Measurements from ENCODE around the gene ARV1. TPM values are rescaled to one million over a fixed set of nuclear protein-coding genes. Genes with fewer than 3 reads are reported as not detected.

ARV1 gene
- total and polyA plus RNA-seq, 2 of the 13 experiments (the other 11 are each of a cell fraction or from before 2014, with no cell fraction given): 13.0 to 15.2 TPM

DNA sequence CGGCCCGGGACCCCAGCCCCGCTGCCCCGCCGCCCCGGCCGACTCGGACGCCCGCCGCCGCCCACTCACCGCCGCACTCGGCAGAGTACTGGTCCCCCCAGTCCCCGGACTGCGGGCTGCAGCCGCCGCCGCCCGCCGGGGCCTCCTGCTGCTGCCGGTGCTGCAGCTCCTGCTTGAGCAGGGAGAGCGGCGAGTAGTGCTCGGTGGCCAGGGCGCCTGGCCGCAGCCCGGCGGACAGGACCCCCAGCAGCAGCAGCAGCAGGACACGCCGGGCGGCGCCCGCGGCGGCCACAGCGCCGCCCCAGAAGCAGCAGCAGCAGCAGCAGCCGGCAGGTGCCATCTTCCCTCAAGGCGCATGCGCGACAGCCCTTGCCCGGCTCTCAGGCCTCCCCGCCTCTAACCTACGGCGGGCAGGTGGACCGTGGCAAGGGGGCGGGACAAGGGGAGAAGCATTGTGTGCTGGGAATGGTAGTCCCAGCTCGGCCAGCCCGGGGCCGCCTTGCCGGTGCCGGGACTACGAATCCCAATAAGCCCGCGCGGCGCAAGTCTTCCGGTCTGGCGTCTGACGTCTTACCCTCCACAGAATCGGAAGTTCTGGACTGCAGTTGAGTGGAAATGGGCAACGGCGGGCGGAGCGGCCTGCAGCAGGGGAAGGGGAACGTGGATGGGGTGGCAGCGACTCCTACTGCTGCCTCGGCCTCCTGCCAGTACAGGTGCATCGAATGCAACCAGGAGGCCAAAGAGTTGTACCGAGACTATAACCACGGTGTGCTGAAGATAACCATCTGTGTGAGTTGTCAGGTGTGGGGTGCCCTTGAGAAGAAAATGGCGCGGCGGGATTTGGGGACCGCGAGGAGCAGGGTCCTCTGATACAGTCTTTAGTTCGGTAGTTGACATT lies at the start of gene ARV1, which contains the start of gene TTC13 (continued):
- TF ChIP-seq SNAPC4 (CRISPR knock-in tag; IDR thresholded peaks at IDR 0.05): no peak
- TF ChIP-seq MLXIP (CRISPR knock-in tag; IDR thresholded peaks at IDR 0.05; ENCODE audit: borderline replicate concordance): no peak
- peak; percentile 53 for TF ChIP-seq MED1 (CRISPR knock-in tag; IDR thresholded peaks at IDR 0.05)
- TF ChIP-seq MEF2D (CRISPR knock-in tag; IDR thresholded peaks at IDR 0.05): peak; percentile 71
- no peak for TF ChIP-seq MAFG (CRISPR knock-in tag; IDR thresholded peaks at IDR 0.05)
- no peak for TF ChIP-seq ZNF7 (CRISPR knock-in tag; IDR thresholded peaks at IDR 0.05)
- TF ChIP-seq ZNF549 (CRISPR knock-in tag; IDR thresholded peaks at IDR 0.05): no peak
- TF ChIP-seq ZNF83 (CRISPR knock-in tag; IDR thresholded peaks at IDR 0.05; ENCODE audit: borderline replicate concordance): no peak
- TF ChIP-seq, protein P1, sequence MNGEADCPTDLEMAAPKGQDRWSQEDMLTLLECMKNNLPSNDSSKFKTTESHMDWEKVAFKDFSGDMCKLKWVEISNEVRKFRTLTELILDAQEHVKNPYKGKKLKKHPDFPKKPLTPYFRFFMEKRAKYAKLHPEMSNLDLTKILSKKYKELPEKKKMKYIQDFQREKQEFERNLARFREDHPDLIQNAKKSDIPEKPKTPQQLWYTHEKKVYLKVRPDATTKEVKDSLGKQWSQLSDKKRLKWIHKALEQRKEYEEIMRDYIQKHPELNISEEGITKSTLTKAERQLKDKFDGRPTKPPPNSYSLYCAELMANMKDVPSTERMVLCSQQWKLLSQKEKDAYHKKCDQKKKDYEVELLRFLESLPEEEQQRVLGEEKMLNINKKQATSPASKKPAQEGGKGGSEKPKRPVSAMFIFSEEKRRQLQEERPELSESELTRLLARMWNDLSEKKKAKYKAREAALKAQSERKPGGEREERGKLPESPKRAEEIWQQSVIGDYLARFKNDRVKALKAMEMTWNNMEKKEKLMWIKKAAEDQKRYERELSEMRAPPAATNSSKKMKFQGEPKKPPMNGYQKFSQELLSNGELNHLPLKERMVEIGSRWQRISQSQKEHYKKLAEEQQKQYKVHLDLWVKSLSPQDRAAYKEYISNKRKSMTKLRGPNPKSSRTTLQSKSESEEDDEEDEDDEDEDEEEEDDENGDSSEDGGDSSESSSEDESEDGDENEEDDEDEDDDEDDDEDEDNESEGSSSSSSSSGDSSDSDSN (CRISPR knock-in tag; IDR thresholded peaks at IDR 0.05): peak; percentile 83
- TF ChIP-seq RFXAP (CRISPR knock-in tag; IDR thresholded peaks at IDR 0.05; ENCODE audit: borderline replicate concordance): no peak; the same call in 1 of the 2 replicates
- TF ChIP-seq HBP1 (CRISPR knock-in tag; IDR thresholded peaks at IDR 0.05; ENCODE audit: low read depth): peak; percentile 52
- TF ChIP-seq SOX6 (IDR thresholded peaks at IDR 0.05): no peak
- TF ChIP-seq SOX6 (CRISPR knock-in tag; IDR thresholded peaks at IDR 0.05): peak; percentile 59
- peak; percentile 59; the same call in 1 of the 2 replicates for TF ChIP-seq ZNF160 (CRISPR knock-in tag; IDR thresholded peaks at IDR 0.05)

Measured in HepG2 (cell line).